HCT116 (cell line): ENCODE results near the gene DMRT3. TPM values are rescaled to one million over a fixed set of nuclear protein-coding genes. Genes with fewer than 3 reads are reported as not detected.

Experiments used
- ATAC-seq: fragments of 200-7000 bp; cut with Tn5 transposase; 2 replicates; pipeline ENCODE4 v1.9.1; 2020; ENCODE audit warnings: mild to moderate bottlenecking, moderate library complexity
- BruUV-seq: library from RNA; stranded (reverse); fragments of 400-500 nt; replicated peaks from 2 replicates; lab custom pipeline; 2021; lab: Mats Ljungman, UMichigan
- CTCF ChIA-PET: fragments of 300-600 bp; sonication (Branson Sonifier 250); formaldehyde crosslinking; loops from one replicate; lab custom pipeline; 2021; ENCODE audit warnings: antibody characterized with exemption; lab: Charles Lee
- POLR2A ChIA-PET: fragments of 300-600, 350-600 bp; sonication (Branson Sonifier 250); formaldehyde crosslinking; loops from one replicate; lab custom pipeline; 2021; ENCODE audit warnings: antibody characterized with exemption; lab: Charles Lee
- RAD21 ChIA-PET, 2 experiments: fragments of 300-600 bp; sonication (Branson Sonifier 250); formaldehyde crosslinking; loops; one replicate each; lab custom pipeline; 2023; ENCODE audit warnings: low total read pairs in 2 of 2; ENCODE audit not compliant: uncharacterized antibody in 2 of 2, unreplicated experiment in 2 of 2, low non-redundant PET in 1 of 2; lab: Charles Lee
- DNase-seq: peaks from one replicate; pipeline ENCODE4 v3.0.0-alpha.2; 2010; ENCODE audit warnings: low read depth, low spot score
- H2AFZ ChIP-seq: fragments of 200-600 bp; shearing (Covaris generic), sonication (generic); 2 replicates; pipeline ENCODE4 v1.6.1; 2017; ENCODE audit warnings: low read depth, mixed run types, mixed read lengths, antibody characterized with exemption, low read length; ENCODE audit not compliant: poor library complexity, severe bottlenecking
- H3K27ac ChIP-seq: 2 replicates; pipeline ENCODE4 v1.5.1; 2012; ENCODE audit warnings: low read depth, low read length
- H3K27me3 ChIP-seq: fragments of 200-600 bp; sonication (generic); 2 replicates; pipeline ENCODE4 v1.6.1; 2016; ENCODE audit warnings: mixed run types, low read length, mixed read lengths; ENCODE audit not compliant: insufficient read depth
- H3K36me3 ChIP-seq, 2 experiments: fragments of 200-500 bp in 1 of 2; fragments of 200-600 bp in 1 of 2; sonication (Bioruptor generic) in 1 of 2; sonication (generic) in 1 of 2; 2 replicates each; pipeline versions ENCODE4 v1.5.1 to v1.6.1; 2014 to 2016; ENCODE audit warnings: low read length in 2 of 2, inconsistent platforms in 1 of 2, mixed read lengths in 1 of 2, mixed run types in 1 of 2; ENCODE audit not compliant: insufficient read depth in 2 of 2, control insufficient read depth in 1 of 2
- H3K4me1 ChIP-seq, 2 experiments: fragments of 200-600 bp in 1 of 2; sonication (generic) in 1 of 2; 2 replicates each; pipeline versions ENCODE4 v1.5.1 to v1.6.1; 2012 to 2017; ENCODE audit warnings: low read length in 2 of 2, inconsistent platforms in 1 of 2, mild to moderate bottlenecking in 1 of 2, mixed read lengths in 1 of 2, mixed run types in 1 of 2, moderate library complexity in 1 of 2; ENCODE audit not compliant: insufficient read depth in 2 of 2, control insufficient read depth in 1 of 2
- H3K4me2 ChIP-seq: fragments of 200-600 bp; sonication (generic); 2 replicates; pipeline ENCODE4 v1.6.1; 2017; ENCODE audit warnings: mixed run types, low read length, mixed read lengths
- H3K4me3 ChIP-seq, 2 experiments: fragments of 200-600 bp in 1 of 2; sonication (generic) in 1 of 2; replicated peaks in 1 of 2; 2 replicates each; pipeline ENCODE4 v1.5.1; 2011 to 2016; ENCODE audit warnings: low read length in 2 of 2, control low read depth in 1 of 2, low read depth in 1 of 2, mild to moderate bottlenecking in 1 of 2, mixed read lengths in 1 of 2, mixed run types in 1 of 2
- H3K79me2 ChIP-seq: fragments of 200-600 bp; sonication (generic); 2 replicates; pipeline ENCODE4 v1.6.1; 2017; ENCODE audit warnings: mild to moderate bottlenecking, mixed run types, low read length, moderate library complexity, mixed read lengths; ENCODE audit not compliant: insufficient read depth
- H3K9ac ChIP-seq: fragments of 200-600 bp; sonication (generic); 2 replicates; pipeline ENCODE4 v1.6.1; 2016; ENCODE audit warnings: low read length, mixed read lengths
- H3K9me2 ChIP-seq: fragments of 200-600 bp; sonication (generic), shearing (Covaris generic); 2 replicates; pipeline ENCODE4 v1.6.1; 2017; ENCODE audit warnings: mixed run types, mild to moderate bottlenecking, moderate library complexity; ENCODE audit not compliant: insufficient read depth
- H3K9me3 ChIP-seq, 2 experiments: fragments of 200-500 bp in 1 of 2; fragments of 200-600 bp in 1 of 2; sonication (Bioruptor generic) in 1 of 2; sonication (generic) in 1 of 2; 2 replicates each; pipeline ENCODE4 v1.6.1; 2014 to 2017; ENCODE audit warnings: low read length in 2 of 2, mixed read lengths in 2 of 2, inconsistent platforms in 1 of 2, low read depth in 1 of 2, mild to moderate bottlenecking in 1 of 2, mixed run types in 1 of 2, moderate library complexity in 1 of 2; ENCODE audit not compliant: control insufficient read depth in 1 of 2, insufficient read depth in 1 of 2
- H4K20me1 ChIP-seq: fragments of 200-600 bp; sonication (generic), shearing (Covaris generic); 2 replicates; pipeline ENCODE4 v1.6.1; 2017; ENCODE audit warnings: mixed run types, mild to moderate bottlenecking, moderate library complexity; ENCODE audit not compliant: insufficient read depth
- ATF3 ChIP-seq: IDR thresholded peaks from 2 replicates; pipeline ENCODE4 v1.6.1; 2012
- CBX3 ChIP-seq: IDR thresholded peaks from 2 replicates; pipeline ENCODE4 v1.6.1; 2012; ENCODE audit warnings: low read depth
- CEBPB ChIP-seq: IDR thresholded peaks from 2 replicates; pipeline ENCODE4 v1.6.1; 2012; ENCODE audit warnings: low read depth
- CTCF ChIP-seq, 3 experiments: fragments of 200-600 bp in 1 of 3; sonication (generic) in 1 of 3; IDR thresholded peaks in 2 of 3; conservative IDR thresholded peaks in 1 of 3; 2 replicates each; pipeline ENCODE4 v1.5.1; 2012 to 2017; ENCODE audit warnings: low read depth in 2 of 3, low read length in 2 of 3, antibody characterized with exemption in 1 of 3, borderline replicate concordance in 1 of 3, control low read depth in 1 of 3, mild to moderate bottlenecking in 1 of 3, mixed read lengths in 1 of 3, mixed run types in 1 of 3, moderate library complexity in 1 of 3; ENCODE audit not compliant: insufficient read depth in 1 of 3
- ELF1 ChIP-seq: IDR thresholded peaks from 2 replicates; pipeline ENCODE4 v1.6.1; 2012; ENCODE audit warnings: low read depth, borderline replicate concordance
- EZH2phosphoT487 ChIP-seq: fragments of 200-600 bp; IDR thresholded peaks from 2 replicates; pipeline ENCODE4 v1.6.1; 2018; ENCODE audit warnings: antibody characterized with exemption, borderline replicate concordance
- JUND ChIP-seq: IDR thresholded peaks from 2 replicates; pipeline ENCODE4 v1.6.1; 2012
- POLR2AphosphoS5 ChIP-seq: IDR thresholded peaks from 2 replicates; pipeline ENCODE4 v1.6.1; 2011; ENCODE audit warnings: mild to moderate bottlenecking, low read depth, low read length, moderate library complexity
- REST ChIP-seq: IDR thresholded peaks from 2 replicates; pipeline ENCODE4 v1.6.1; 2012; ENCODE audit warnings: low read depth
- SIN3A ChIP-seq: IDR thresholded peaks from 2 replicates; pipeline ENCODE4 v1.6.1; 2012; ENCODE audit warnings: low read depth
- SP1 ChIP-seq: IDR thresholded peaks from 2 replicates; pipeline ENCODE4 v1.6.1; 2012; ENCODE audit warnings: low read depth
- SRF ChIP-seq: IDR thresholded peaks from 2 replicates; pipeline ENCODE4 v1.6.1; 2012; ENCODE audit warnings: low read depth
- TCF7L2 ChIP-seq: IDR thresholded peaks from 2 replicates; pipeline ENCODE4 v1.7.0; 2011; ENCODE audit warnings: borderline replicate concordance, inconsistent platforms; ENCODE audit not compliant: insufficient read depth, insufficient read length; ENCODE audit errors: extremely low read depth
- YY1 ChIP-seq: IDR thresholded peaks from 2 replicates; pipeline ENCODE4 v1.6.1; 2011; ENCODE audit warnings: low read length, low read depth, moderate library complexity, mild to moderate bottlenecking; ENCODE audit not compliant: insufficient replicate concordance; ENCODE audit errors: extremely low read depth
- ZBTB33 ChIP-seq: IDR thresholded peaks from 2 replicates; pipeline ENCODE4 v1.6.1; 2011; ENCODE audit warnings: mild to moderate bottlenecking, low read length, moderate library complexity; ENCODE audit not compliant: insufficient replicate concordance; ENCODE audit errors: extremely low read depth
- ZFX ChIP-seq: fragments of 450-650 bp; IDR thresholded peaks from 2 replicates; pipeline ENCODE4 v1.6.1; 2017
- ZNF274 ChIP-seq: fragments of 200-500 bp; sonication (Bioruptor generic); IDR thresholded peaks from 2 replicates; pipeline ENCODE4 v1.6.1; 2014; ENCODE audit warnings: mild to moderate bottlenecking, low read depth, low read length, inconsistent platforms
- intact Hi-C: fragments of 100-400 bp; cut with micrococcal nuclease; formaldehyde crosslinking; loops from 2 replicates; pipeline ENCODE4 v1.10.0; 2022
- total RNA-seq: library from RNA; stranded (reverse); gene quantifications from one replicate; pipeline ENCODE4 v1.2.1, GENCODE V29; 2021; ENCODE audit not compliant: unreplicated experiment

DMRT3 gene
- total RNA-seq, 1 experiment from 2014 or later: not detected

- TF ChIP-seq ZBTB33 (no peak), POLR2AphosphoS5 (no peak), ZNF274 (no peak), ZFX (no peak), CEBPB (no peak), SIN3A (no peak), ATF3 (no peak)
Measured at GRCh38 chr9:982394-983230, 6.2 kb downstream of the DMRT3 start (continued).

GRCh38 chr9:994005-994404 lies 17.6 kb downstream of the DMRT3 start:
- H3K27me3 ChIP-seq: no peaks in the 10 kb centered on the region
- no peaks in the 10 kb centered on the region for H3K79me2 ChIP-seq
- CTCF ChIA-PET: no interaction called here
- H3K4me1 ChIP-seq: no peaks in the 10 kb centered on the region
- intact Hi-C loops: no loop called here
- H3K36me3 ChIP-seq: no peaks in the 10 kb centered on the region
- RAD21 ChIA-PET: no interaction called here
- no peak for DNase-seq
- no peak overlapping the region for H3K4me3 ChIP-seq
- H3K9me3 ChIP-seq: peaks cover 0 to under 1% of the 10 kb centered on the region in 2 experiments; a peak in 1 of 4 replicates
- no peaks in the 10 kb centered on the region for H4K20me1 ChIP-seq
- no peak for ATAC-seq
- POLR2A ChIA-PET: no interaction called here
- no peak overlapping the region for H3K4me2 ChIP-seq
- no peak overlapping the region for H3K27ac ChIP-seq
- no peak overlapping the region for H3K9ac ChIP-seq
- H2AFZ ChIP-seq: no peak overlapping the region
- no TSS peak for BruUV-seq
- no peaks in the 10 kb centered on the region for H3K9me2 ChIP-seq
- no peak for TF ChIP-seq CTCF (IDR thresholded peaks at IDR 0.05 in 2 of 3, conservative IDR thresholded peaks at IDR 0.05 in 1 of 3; ENCODE audit: borderline replicate concordance in 1 of 3, insufficient read depth in 1 of 3, low read depth in 2 of 3, low read length in 2 of 3)
- TF ChIP-seq EZH2phosphoT487: no peak
- TF ChIP-seq REST: no peak
- TF ChIP-seq SRF: no peak
- TF ChIP-seq ELF1: no peak
- no peak for TF ChIP-seq JUND
- no peak for TF ChIP-seq CBX3
- no peak for TF ChIP-seq ZNF274
- no peak for TF ChIP-seq SP1
- no peak for TF ChIP-seq SIN3A
- TF ChIP-seq YY1: no peak
- TF ChIP-seq TCF7L2: no peak
